Subcutaneous abdominal adipose tissue (tissue), 5 donors: ENCODE results near the gene MPLKIP.
A peak's percentile ranks its signal among the peaks of the same experiment; 100 is the strongest.

Source experiments
- H3K27ac ChIP-seq: one replicate; pipeline ENCODE4 v1.7.0; 2013; ENCODE audit warnings: low read depth, mild to moderate bottlenecking, inconsistent platforms, low read length, moderate library complexity
- H3K27me3 ChIP-seq, 5 donors: one replicate each; pipeline ENCODE4 v1.7.0; 2013; ENCODE audit warnings: low read length in 5 of 5, inconsistent platforms in 1 of 5; ENCODE audit not compliant: control insufficient read depth in 5 of 5, insufficient read depth in 4 of 5
- H3K36me3 ChIP-seq, 5 donors: one replicate each; pipeline ENCODE4 v1.7.0; 2013; ENCODE audit warnings: low read length in 5 of 5; ENCODE audit not compliant: control insufficient read depth in 5 of 5, insufficient read depth in 5 of 5
- H3K4me1 ChIP-seq, 5 donors: one replicate each; pipeline ENCODE4 v1.7.0; 2013; ENCODE audit warnings: low read length in 5 of 5, mild to moderate bottlenecking in 3 of 5, moderate library complexity in 1 of 5; ENCODE audit not compliant: control insufficient read depth in 5 of 5, insufficient read depth in 5 of 5
- H3K4me3 ChIP-seq, 5 donors: one replicate each; pipeline ENCODE4 v1.7.0; 2013; ENCODE audit warnings: low read length in 5 of 5, low read depth in 1 of 5
- H3K9ac ChIP-seq, 5 donors: one replicate each; pipeline ENCODE4 v1.7.0; 2013; ENCODE audit warnings: low read length in 5 of 5, mild to moderate bottlenecking in 4 of 5, moderate library complexity in 3 of 5
- H3K9me3 ChIP-seq, 5 donors: one replicate each; pipeline ENCODE4 v1.7.0; 2013; ENCODE audit warnings: low read length in 5 of 5; ENCODE audit not compliant: control insufficient read depth in 5 of 5
- donor health status: healthy.
- donor health status: healthy.
- donor health status: healthy.
- donor health status: healthy.
- donor health status: healthy.

MPLKIP gene

DNA sequence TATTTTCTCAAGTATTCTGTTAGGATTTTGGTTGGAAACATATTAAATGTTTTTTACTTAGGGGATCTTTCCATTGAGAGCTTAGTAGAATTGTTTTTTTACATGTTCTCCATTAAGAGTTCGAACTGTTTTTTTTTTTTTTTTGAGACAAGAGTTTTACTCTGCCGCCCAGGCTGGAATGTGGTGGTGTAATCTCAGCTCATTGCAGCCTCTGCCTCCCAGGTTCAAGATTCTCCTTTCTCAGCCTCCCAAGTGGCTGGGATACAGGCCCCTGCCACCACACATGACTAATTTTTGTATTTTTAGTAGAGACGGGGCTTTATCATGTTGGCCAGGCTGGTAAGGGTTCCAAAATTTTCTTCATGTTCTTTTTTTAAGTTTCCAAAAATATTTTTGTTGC, 33.2 kb downstream of the MPLKIP start:
- no peak overlapping the region for H3K27ac ChIP-seq
- H3K27me3 ChIP-seq = no peaks in the 10 kb centered on the region
- peaks cover 0 to 3% (median 0%) of the 10 kb centered on the region in 5 donors for H3K36me3 ChIP-seq
- no peak overlapping the region for H3K4me3 ChIP-seq
- no peak overlapping the region for H3K9ac ChIP-seq
- H3K4me1 ChIP-seq = peaks cover 0 to 9% (median 0%) of the 10 kb centered on the region in 5 donors
- no peaks in the 10 kb centered on the region for H3K9me3 ChIP-seq

DNA sequence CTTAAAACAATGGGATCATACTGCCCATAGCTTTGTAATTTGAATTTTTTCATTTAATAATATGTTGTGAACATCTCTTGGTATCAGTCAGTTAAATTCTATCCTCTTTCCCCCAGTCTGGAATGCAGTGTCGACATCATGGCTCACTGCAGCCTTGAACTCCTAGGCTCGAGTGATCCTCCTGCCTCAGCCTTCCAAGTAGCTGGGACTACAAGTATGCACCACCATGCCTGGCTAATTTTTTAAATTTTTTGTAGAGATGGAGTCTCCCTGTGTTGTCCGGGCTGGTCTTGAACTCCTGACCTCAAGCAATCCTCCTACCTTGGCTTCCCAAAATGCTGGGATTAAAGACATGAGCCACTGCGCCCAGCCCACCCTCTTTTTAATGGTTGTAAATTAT, 34.6 kb downstream of the MPLKIP start:
- Histone ChIP-seq H3K4me1 (peaks cover 0 to 17% (median 5%) of the 10 kb centered on the region in 5 donors), H3K36me3 (peaks cover 0 to 8% (median 5%) of the 10 kb centered on the region in 5 donors), H3K27ac (no peak overlapping the region), H3K27me3 (no peaks in the 10 kb centered on the region), H3K9me3 (no peaks in the 10 kb centered on the region), H3K9ac (no peak overlapping the region), H3K4me3 (no peak overlapping the region)

DNA sequence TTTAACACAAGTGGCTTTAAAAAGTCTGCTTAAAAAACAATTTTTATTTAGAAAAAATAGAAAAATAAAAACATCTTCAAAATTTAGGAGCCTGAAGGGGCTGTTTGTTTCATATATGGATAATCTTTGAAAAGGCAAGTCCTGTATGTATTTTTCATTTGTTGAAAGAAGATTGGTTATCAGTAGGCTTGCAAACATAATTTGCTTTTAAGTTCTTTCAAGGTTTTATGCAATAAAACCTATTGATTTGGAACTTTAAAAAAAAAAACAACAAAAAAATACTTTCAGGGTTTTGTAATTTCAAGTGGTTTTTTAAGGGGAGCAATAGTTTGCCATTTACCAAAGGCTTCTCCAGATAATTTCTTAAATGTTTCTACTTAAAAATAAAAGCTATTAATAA, 35.6 kb downstream of the MPLKIP start:
- H3K27me3 ChIP-seq = no peaks in the 10 kb centered on the region
- no peak overlapping the region for H3K27ac ChIP-seq
- no peak overlapping the region for H3K9ac ChIP-seq
- H3K9me3 ChIP-seq = no peaks in the 10 kb centered on the region
- peaks cover 4 to 18% (median 14%) of the 10 kb centered on the region in 5 donors for H3K36me3 ChIP-seq
- peaks cover 0 to 19% (median 12%) of the 10 kb centered on the region in 5 donors for H3K4me1 ChIP-seq
- H3K4me3 ChIP-seq = no peak overlapping the region

DNA sequence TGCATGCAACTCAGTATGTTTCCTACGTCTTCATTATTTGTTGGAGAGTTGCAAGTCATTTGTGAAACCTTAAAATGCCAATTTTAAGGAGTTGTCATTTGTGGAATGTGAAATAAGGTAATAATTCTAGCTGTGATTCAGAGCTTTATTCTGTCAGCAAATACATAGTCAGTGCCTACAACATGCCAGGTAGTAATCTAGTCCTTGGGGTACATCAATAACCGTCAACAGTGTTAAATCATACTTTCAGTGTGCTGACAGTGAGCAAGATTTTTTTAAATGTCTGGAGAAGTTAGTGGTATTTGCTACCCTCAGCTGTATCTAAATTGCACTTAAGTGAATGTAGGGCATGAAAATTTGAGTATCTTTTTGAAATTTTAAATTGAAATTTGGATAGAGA, 36.7 kb downstream of the MPLKIP start:
- no peak overlapping the region for H3K4me3 ChIP-seq
- H3K36me3 ChIP-seq = peaks cover 9 to 28% (median 22%) of the 10 kb centered on the region in 5 donors
- no peak overlapping the region for H3K27ac ChIP-seq
- H3K27me3 ChIP-seq = no peaks in the 10 kb centered on the region
- no peak overlapping the region for H3K9ac ChIP-seq
- H3K9me3 ChIP-seq = no peaks in the 10 kb centered on the region
- H3K4me1 ChIP-seq = peaks cover 0 to 24% (median 15%) of the 10 kb centered on the region in 5 donors

DNA sequence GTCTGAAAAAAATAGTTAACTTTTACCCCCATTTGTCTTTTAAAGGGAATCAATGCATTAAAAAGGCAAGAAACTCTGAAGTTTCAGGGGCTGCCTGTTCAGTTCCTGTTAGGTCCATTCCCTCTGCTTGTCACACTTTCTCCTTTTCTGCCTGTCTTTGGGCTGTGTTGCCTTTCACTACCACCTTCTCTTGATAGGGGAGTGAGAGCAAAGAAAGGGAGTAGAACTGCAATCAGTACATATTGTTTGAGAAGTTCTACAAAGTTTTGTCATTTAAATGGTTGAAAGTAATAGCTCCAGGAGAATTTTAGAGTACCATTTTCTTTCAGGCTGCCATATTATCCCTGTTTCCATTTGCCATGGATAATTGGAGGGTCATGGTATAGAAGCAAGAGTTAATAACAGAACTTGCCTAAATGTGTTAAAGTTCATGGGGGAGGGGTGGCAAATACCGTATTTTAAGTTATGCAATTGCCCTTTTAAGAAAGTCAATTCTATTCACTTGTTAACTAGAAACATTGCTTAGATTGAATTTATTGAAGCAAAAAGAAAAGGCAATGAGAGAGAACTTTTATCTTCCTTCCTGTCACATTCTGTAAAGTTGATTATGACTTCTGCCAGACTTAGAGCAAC, 38.6 kb downstream of the MPLKIP start:
- H3K9ac ChIP-seq = peak overlapping the region in 1 of 5 donors; percentile 40
- H3K36me3 ChIP-seq = peaks cover 11 to 38% (median 25%) of the 10 kb centered on the region in 5 donors
- H3K4me1 ChIP-seq = peaks cover 0 to 24% (median 15%) of the 10 kb centered on the region in 5 donors
- H3K27ac ChIP-seq = peak overlapping the region; percentile 64
- H3K9me3 ChIP-seq = no peaks in the 10 kb centered on the region
- H3K27me3 ChIP-seq = no peaks in the 10 kb centered on the region
- no peak overlapping the region for H3K4me3 ChIP-seq

DNA sequence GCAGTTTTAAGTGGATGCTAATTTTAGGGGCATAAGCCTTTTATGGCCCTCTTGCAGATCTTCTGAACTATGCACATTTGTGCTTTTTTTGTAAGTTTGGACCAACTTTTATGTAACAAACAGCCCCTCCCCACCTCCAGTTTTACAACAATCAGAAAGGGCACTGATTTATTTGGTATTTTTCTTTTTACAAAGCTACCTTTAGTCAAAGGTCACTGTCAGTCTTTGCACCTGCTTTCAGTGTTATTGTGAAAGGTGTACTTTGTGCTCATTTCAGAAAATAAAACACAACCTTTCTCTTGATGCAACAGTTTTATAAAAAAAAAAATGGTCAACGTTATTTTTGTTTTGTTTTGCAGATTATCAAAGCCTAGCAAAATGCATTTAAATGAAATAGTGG, 39.2 kb downstream of the MPLKIP start:
- Histone ChIP-seq H3K27me3 (no peaks in the 10 kb centered on the region), H3K9ac (no peak overlapping the region), H3K36me3 (peaks cover 11 to 43% (median 26%) of the 10 kb centered on the region in 5 donors), H3K27ac (no peak overlapping the region), H3K9me3 (no peaks in the 10 kb centered on the region), H3K4me1 (peaks cover 0 to 24% (median 15%) of the 10 kb centered on the region in 5 donors), H3K4me3 (no peak overlapping the region)

DNA sequence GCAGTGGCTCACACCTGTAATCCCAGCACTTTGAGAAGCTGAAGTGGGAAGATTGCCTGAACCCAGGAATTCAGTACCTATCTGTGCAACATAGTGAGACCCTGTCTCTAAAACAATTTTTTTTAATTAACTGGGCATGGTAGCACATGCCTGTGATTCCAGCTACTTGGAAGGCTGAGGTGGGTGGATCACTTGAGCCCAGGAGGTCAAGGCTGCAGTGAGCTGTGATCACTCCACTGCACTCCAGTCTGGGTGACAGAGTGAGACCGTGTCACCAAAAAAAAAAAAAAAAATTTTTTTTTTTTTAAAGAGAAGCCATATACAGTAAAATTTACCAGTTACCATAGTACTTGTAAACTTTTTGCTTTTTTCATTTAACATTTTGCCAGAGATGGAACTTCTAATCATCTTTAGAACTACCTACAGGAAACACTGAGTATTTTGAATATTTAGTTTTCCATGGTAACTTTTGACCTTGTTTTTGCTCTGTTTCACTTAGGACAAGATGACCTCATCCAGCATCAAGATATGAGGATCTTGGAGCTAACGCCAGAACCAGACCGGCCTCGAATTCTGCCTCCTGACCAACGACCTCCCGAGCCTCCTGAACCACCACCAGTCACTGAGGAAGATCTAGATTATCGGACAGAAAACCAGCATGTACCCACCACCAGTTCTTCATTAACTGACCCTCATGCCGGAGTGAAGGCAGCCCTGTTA, 40.6 kb downstream of the MPLKIP start:
- Histone ChIP-seq H3K27ac (no peak overlapping the region), H3K9me3 (no peaks in the 10 kb centered on the region), H3K27me3 (no peaks in the 10 kb centered on the region), H3K9ac (no peak overlapping the region), H3K36me3 (peaks cover 16 to 54% (median 34%) of the 10 kb centered on the region in 5 donors), H3K4me3 (no peak overlapping the region), H3K4me1 (peaks cover 0 to 24% (median 15%) of the 10 kb centered on the region in 5 donors)

DNA sequence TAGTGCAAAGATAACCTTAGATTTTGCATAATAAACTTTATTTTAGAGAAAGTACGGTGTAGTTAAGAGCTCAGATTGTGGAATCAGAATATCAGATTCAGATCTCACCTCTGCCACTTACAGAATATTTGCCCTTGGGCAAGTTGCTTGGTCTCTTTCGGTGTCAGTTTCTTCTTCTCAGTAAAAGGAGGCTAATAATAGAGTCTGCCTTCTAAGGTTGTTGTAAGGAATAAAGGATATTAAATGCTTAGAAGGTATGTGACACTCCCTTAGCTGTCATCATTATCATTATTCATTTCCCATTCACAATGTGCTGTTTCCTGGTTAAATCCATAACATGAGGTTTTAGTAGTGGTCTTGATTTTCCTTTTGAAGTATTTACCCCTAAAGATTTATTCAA, 42.2 kb downstream of the MPLKIP start:
- H3K27me3 ChIP-seq = no peaks in the 10 kb centered on the region
- H3K36me3 ChIP-seq = peaks cover 20 to 65% (median 44%) of the 10 kb centered on the region in 5 donors
- no peak overlapping the region for H3K4me3 ChIP-seq
- no peak overlapping the region for H3K27ac ChIP-seq
- H3K9me3 ChIP-seq = no peaks in the 10 kb centered on the region
- H3K4me1 ChIP-seq = peaks cover 0 to 18% (median 15%) of the 10 kb centered on the region in 5 donors
- no peak overlapping the region for H3K9ac ChIP-seq

DNA sequence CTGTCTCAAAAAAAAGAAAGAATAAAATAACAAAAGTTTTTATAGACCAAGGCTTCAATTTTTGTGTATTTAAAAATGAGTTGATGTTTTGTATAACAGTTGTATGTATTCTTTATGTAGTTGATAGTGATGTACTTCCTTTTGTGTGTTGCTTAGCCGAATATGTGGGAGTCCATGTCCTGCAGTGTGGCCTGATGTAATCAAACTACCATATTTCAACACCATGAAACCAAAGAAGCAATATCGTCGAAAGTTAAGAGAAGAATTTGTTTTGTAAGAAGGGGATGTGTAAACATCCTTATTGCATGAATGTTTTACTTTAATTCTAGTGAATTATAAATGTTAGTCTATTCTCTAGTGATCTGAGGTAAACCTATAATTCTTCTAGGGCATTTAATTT, 56.6 kb downstream of the MPLKIP start:
- no peak overlapping the region for H3K9ac ChIP-seq
- no peak overlapping the region for H3K27ac ChIP-seq
- H3K27me3 ChIP-seq = no peaks in the 10 kb centered on the region
- H3K36me3 ChIP-seq = peaks cover 0 to 8% (median 3%) of the 10 kb centered on the region in 5 donors
- H3K9me3 ChIP-seq = no peaks in the 10 kb centered on the region
- peaks cover 0 to 14% (median 0%) of the 10 kb centered on the region in 5 donors for H3K4me1 ChIP-seq
- no peak overlapping the region for H3K4me3 ChIP-seq
